CD14-positive monocyte (primary cell): Measurements from ENCODE around the gene IFNGR1. TPM values are rescaled to one million over a fixed set of nuclear protein-coding genes. Genes with fewer than 3 reads are reported as not detected.
A peak's percentile ranks its signal among the peaks of the same experiment; 100 is the strongest.

Source experiments
- DNase-seq, 3 donors: peaks; one replicate each; pipeline ENCODE4 v3.0.0-alpha.2; 2011 to 2022
- H2AFZ ChIP-seq: 2 replicates; pipeline ENCODE4 v1.6.0; 2012; ENCODE audit warnings: mild to moderate bottlenecking, low read depth, low read length, inconsistent platforms; ENCODE audit not compliant: insufficient read depth, poor library complexity, severe bottlenecking
- H3K27ac ChIP-seq, 2 donors: 1 replicate in 1 of 2; 2 replicates in 1 of 2; pipeline ENCODE4 v1.5.1; 2012 to 2013; ENCODE audit warnings: low read length in 2 of 2, control low read depth in 1 of 2, inconsistent platforms in 1 of 2, low read depth in 1 of 2, mild to moderate bottlenecking in 1 of 2
- H3K27me3 ChIP-seq, 2 donors: one replicate each; pipeline versions ENCODE4 v1.6.0 to v1.6.1; 2011 to 2013; ENCODE audit warnings: low read length in 2 of 2; ENCODE audit not compliant: control insufficient read depth in 2 of 2, insufficient read depth in 2 of 2
- H3K36me3 ChIP-seq, 2 donors: replicated peaks in 1 of 2; 1 replicate in 1 of 2; 2 replicates in 1 of 2; pipeline versions ENCODE4 v1.5.1 to v1.6.1; 2012 to 2013; ENCODE audit warnings: low read length in 2 of 2, control low read depth in 1 of 2, inconsistent platforms in 1 of 2, mild to moderate bottlenecking in 1 of 2; ENCODE audit not compliant: insufficient read depth in 2 of 2, control insufficient read depth in 1 of 2
- H3K4me1 ChIP-seq, 2 donors: 1 replicate in 1 of 2; 2 replicates in 1 of 2; pipeline versions ENCODE4 v1.5.1 to v1.6.1; 2012 to 2013; ENCODE audit warnings: low read length in 2 of 2, control low read depth in 1 of 2, inconsistent platforms in 1 of 2, mild to moderate bottlenecking in 1 of 2, moderate library complexity in 1 of 2; ENCODE audit not compliant: insufficient read depth in 2 of 2, control insufficient read depth in 1 of 2
- H3K4me2 ChIP-seq: replicated peaks from 2 replicates; pipeline ENCODE3; 2012; ENCODE audit warnings: low read length, moderate library complexity, mild to moderate bottlenecking; ENCODE audit not compliant: poor library complexity, severe bottlenecking; ENCODE audit errors: extremely low read depth
- H3K4me3 ChIP-seq, 3 experiments: fragments of 200-600 bp in 1 of 3; sonication (generic) in 1 of 3; replicated peaks in 1 of 3; 1 replicate in 2 of 3; 2 replicates in 1 of 3; pipeline ENCODE4 v1.5.1; 2011 to 2013; ENCODE audit warnings: low read length in 3 of 3, mild to moderate bottlenecking in 3 of 3, control low read depth in 2 of 3, low read depth in 2 of 3, inconsistent platforms in 1 of 3, moderate library complexity in 1 of 3
- H3K79me2 ChIP-seq: 2 replicates; pipeline ENCODE4 v1.6.0; 2012; ENCODE audit warnings: mild to moderate bottlenecking, control low read depth, inconsistent platforms, low read length, moderate library complexity; ENCODE audit not compliant: insufficient read depth
- H3K9ac ChIP-seq: 2 replicates; pipeline ENCODE4 v1.6.0; 2017; ENCODE audit warnings: low read length, mild to moderate bottlenecking; ENCODE audit not compliant: insufficient read depth, poor library complexity, severe bottlenecking
- H3K9me3 ChIP-seq, 2 donors: replicated peaks in 1 of 2; 1 replicate in 1 of 2; 2 replicates in 1 of 2; pipeline versions ENCODE4 v1.5.1 to v1.6.1; 2012 to 2013; ENCODE audit warnings: low read length in 2 of 2, control low read depth in 1 of 2; ENCODE audit not compliant: control insufficient read depth in 1 of 2, insufficient read depth in 1 of 2
- H4K20me1 ChIP-seq: 2 replicates; pipeline ENCODE4 v1.6.0; 2012; ENCODE audit warnings: mild to moderate bottlenecking, low read length, control low read depth, moderate library complexity; ENCODE audit not compliant: insufficient read depth
- H3K27ac Mint-ChIP-seq, 7 donors: one replicate each; pipeline ENCODE4 v1.8.0; 2020; ENCODE audit warnings: mild to moderate bottlenecking in 7 of 7, mixed read lengths in 7 of 7, moderate library complexity in 6 of 7, inconsistent platforms in 2 of 7
- H3K27me3 Mint-ChIP-seq, 3 donors: one replicate each; pipeline ENCODE4 v1.8.0; 2021 to 2022; ENCODE audit warnings: low read depth in 3 of 3, mild to moderate bottlenecking in 3 of 3, mixed read lengths in 3 of 3, moderate library complexity in 3 of 3, inconsistent platforms in 1 of 3
- H3K36me3 Mint-ChIP-seq, 2 donors: one replicate each; pipeline ENCODE4 v1.8.0; 2020; ENCODE audit warnings: mixed read lengths in 2 of 2, inconsistent platforms in 1 of 2, mild to moderate bottlenecking in 1 of 2
- H3K4me1 Mint-ChIP-seq: one replicate; pipeline ENCODE4 v1.8.0; 2020; ENCODE audit warnings: mild to moderate bottlenecking, mixed read lengths
- H3K4me3 Mint-ChIP-seq, 2 donors: one replicate each; pipeline ENCODE4 v1.8.0; 2020; ENCODE audit warnings: mild to moderate bottlenecking in 2 of 2, mixed read lengths in 2 of 2, moderate library complexity in 1 of 2
- H3K9me3 Mint-ChIP-seq, 7 donors: one replicate each; pipeline ENCODE4 v1.8.0; 2020 to 2022; ENCODE audit warnings: mixed read lengths in 7 of 7, mild to moderate bottlenecking in 6 of 7, moderate library complexity in 6 of 7, inconsistent platforms in 2 of 7
- CTCF ChIP-seq: fragments of 200-600 bp; IDR thresholded peaks from one replicate; pipeline ENCODE4 v1.8.0; 2022; ENCODE audit warnings: antibody characterized with exemption, mild to moderate bottlenecking
- WGBS: methylation state at CpG from one replicate; pipeline ENCODE4 v1.1.5; 2013; ENCODE audit warnings: missing lambda C conversion rate; ENCODE audit not compliant: insufficient coverage; 5-methylcytosine and 5-hydroxymethylcytosine counted together
- intact Hi-C, 2 donors: fragments of 100-400 bp; cut with micrococcal nuclease; formaldehyde crosslinking; loops; one replicate each; pipeline versions ENCODE4 v1.15.0 to v1.15.1; 2023
- polyA plus RNA-seq, 3 donors: library from polyadenylated mRNA; depleted of rRNA in 1 of 3; unstranded in 2 of 3; stranded (reverse) in 1 of 3; fragments of 300-500 nt in 2 of 3; fragments of >200 nt in 1 of 3; fragmentation: Illumina TruSeq in 2 of 3; gene quantifications; 1 replicate in 2 of 3; 2 replicates in 1 of 3; pipeline ENCODE4 v1.2.3, GENCODE V29; 2012 to 2021

The IFNGR1 gene
- polyA plus RNA-seq, 3 donors, result 204 to 372 (median 364) TPM

- Mint-ChIP-seq H3K27ac (peak overlapping the region in 5 of 7 donors; percentile 40 to 86 (median 47)), H3K4me3 (peak overlapping the region in 1 of 2 donors; percentile 59), H3K27me3 (peaks cover 0 to 4% (median 0%) of the 10 kb centered on the region in 3 donors), H3K4me1 (peaks cover 81% of the 10 kb centered on the region), H3K36me3 (peaks cover 80 to 88% of the 10 kb centered on the region in 2 donors), H3K9me3 (peaks cover 11 to 18% (median 14%) of the 10 kb centered on the region in 7 donors)
- peak overlapping the region in 2 of 3 experiments; percentile 7 to 94 for H3K4me3 ChIP-seq
- DNase-seq, result no peak
- no peak overlapping the region for H3K9ac ChIP-seq
- peak overlapping the region in 1 of 2 donors; percentile 67 for H3K27ac ChIP-seq
- H2AFZ ChIP-seq, result no peak overlapping the region
- H3K4me2 ChIP-seq, result peak overlapping the region; percentile 97
- peaks cover 12 to 61% of the 10 kb centered on the region in 2 donors for H3K36me3 ChIP-seq
- WGBS, result 60% methylated on average over 3 of the region's 4 CpGs
- intact Hi-C loops, result no loop called here
- peaks cover 99% of the 10 kb centered on the region for H4K20me1 ChIP-seq
- H3K79me2 ChIP-seq, result peaks cover 100% of the 10 kb centered on the region
- H3K27me3 ChIP-seq, result no peaks in the 10 kb centered on the region
- H3K4me1 ChIP-seq, result peaks cover 54 to 81% of the 10 kb centered on the region in 2 donors
- peaks cover 0 to 12% of the 10 kb centered on the region in 2 donors for H3K9me3 ChIP-seq
- TF ChIP-seq CTCF, result no peak
These were observed 5.8 kb downstream of the IFNGR1 start for GRCh38 chr6:137213331-137213740.

DNA sequence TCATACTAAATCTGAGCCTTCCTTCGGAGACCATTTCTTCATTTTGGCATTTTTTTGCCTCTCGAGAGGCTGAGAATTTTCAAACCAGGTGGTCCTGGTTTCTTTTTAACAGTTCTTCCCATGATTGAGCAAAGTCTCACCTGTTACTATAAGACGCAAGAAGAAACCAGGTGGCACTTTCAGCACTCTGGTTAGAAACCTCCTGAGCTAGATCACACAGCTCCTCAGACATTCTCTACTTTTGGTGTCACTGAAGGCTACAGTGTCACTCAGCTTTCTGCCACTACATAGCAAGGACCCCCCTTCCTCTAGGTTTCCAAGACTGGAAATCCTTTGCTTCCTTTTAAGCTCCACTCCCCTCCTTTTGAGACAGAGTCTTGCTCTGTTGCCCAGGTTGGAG, 7.3 kb downstream of the IFNGR1 start:
- peaks cover 0 to 4% (median 0%) of the 10 kb centered on the region in 3 donors for H3K27me3 Mint-ChIP-seq
- no peak for TF ChIP-seq CTCF
- no peak overlapping the region for H3K4me3 Mint-ChIP-seq
- H4K20me1 ChIP-seq, result peaks cover 100% of the 10 kb centered on the region
- WGBS, result 97% methylated on average over 3 of the region's 3 CpGs
- H3K27me3 ChIP-seq, result no peaks in the 10 kb centered on the region
- H3K9me3 Mint-ChIP-seq, result peaks cover 14 to 25% (median 19%) of the 10 kb centered on the region in 7 donors
- peaks cover 47 to 76% of the 10 kb centered on the region in 2 donors for H3K4me1 ChIP-seq
- H3K36me3 ChIP-seq, result peaks cover 12 to 72% of the 10 kb centered on the region in 2 donors
- peak overlapping the region in 1 of 2 donors; percentile 46 for H3K27ac ChIP-seq
- no peak for DNase-seq
- H3K9ac ChIP-seq, result no peak overlapping the region
- intact Hi-C loops, result no loop called here
- H3K4me2 ChIP-seq, result no peak overlapping the region
- peaks cover 100% of the 10 kb centered on the region for H3K79me2 ChIP-seq
- H3K36me3 Mint-ChIP-seq, result peaks cover 79 to 84% of the 10 kb centered on the region in 2 donors
- peak overlapping the region in 1 of 3 experiments; percentile 35 for H3K4me3 ChIP-seq
- peaks cover 0 to 14% of the 10 kb centered on the region in 2 donors for H3K9me3 ChIP-seq
- H3K27ac Mint-ChIP-seq, result peak overlapping the region; percentile 18 to 89 (median 75)
- H2AFZ ChIP-seq, result no peak overlapping the region
- H3K4me1 Mint-ChIP-seq, result peaks cover 83% of the 10 kb centered on the region
